ENCODE results near the gene CMTM8.

GRCh38 chr3:32303977-32304881 is 65.7 kb downstream of the CMTM8 start:
- TF ChIP-seq CTCF (IDR thresholded peaks at IDR 0.05): no peak
- TF ChIP-seq POLR2A (IDR thresholded peaks at IDR 0.05): no peak
- no peak for TF ChIP-seq POLR2AphosphoS5 (IDR thresholded peaks at IDR 0.05; ENCODE audit: insufficient read depth in 1 of 2, low read depth in 1 of 2)
